Measurements from ENCODE around the gene TXNDC2.
A peak's percentile ranks its signal among the peaks of the same experiment; 100 is the strongest.
"Not testable (repeated sequence)": the region's sequence is repeated elsewhere in the genome, so short reads cannot be mapped to it uniquely, and the experiment has no call there.

The TXNDC2 gene

GRCh38 chr18:9886005-9886348 lies 204 bp downstream of the TXNDC2 start:
- DNase-seq, result no peak

DNA sequence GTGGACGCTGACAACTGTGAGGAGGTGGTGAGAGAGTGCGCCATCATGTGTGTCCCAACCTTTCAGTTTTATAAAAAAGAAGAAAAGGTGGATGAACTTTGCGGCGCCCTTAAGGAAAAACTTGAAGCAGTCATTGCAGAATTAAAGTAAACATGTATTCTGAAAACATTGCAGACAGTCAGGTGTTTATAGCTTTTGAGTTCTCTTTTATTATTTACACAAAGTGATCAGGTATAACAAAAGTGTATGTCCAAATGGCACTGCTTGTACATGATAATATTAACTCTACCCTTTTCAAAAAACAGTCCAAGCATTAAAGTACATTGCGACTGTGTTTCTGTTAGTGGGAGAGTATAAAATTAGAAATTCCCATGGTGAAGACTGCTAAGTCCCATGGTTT lies 2.2 kb downstream of the TXNDC2 start:
- DNase-seq, result no peak

- no peak for DNase-seq
Measured at GRCh38 chr18:9890196-9890595, 4.4 kb downstream of the TXNDC2 start.

DNA sequence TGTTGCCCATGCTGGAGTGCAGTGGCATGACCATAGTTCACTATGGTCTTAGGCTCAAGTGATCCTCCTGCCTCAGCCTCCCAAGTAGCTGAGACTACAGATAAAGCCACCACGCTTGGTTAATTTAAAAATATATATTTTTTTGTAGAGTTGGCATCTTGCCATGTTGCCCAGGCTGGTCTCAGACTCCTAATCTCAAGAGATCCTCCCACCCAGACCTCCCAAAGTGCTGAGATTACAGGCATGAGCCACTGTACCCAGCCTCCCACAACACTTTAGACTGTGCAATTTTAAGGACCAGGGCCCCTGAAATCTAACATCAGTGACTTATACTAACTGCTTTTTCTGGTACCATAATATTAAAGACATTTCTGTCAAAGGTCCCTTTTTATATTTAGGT lies 5.2 kb downstream of the TXNDC2 start:
- DNase-seq, result no peak

DNA sequence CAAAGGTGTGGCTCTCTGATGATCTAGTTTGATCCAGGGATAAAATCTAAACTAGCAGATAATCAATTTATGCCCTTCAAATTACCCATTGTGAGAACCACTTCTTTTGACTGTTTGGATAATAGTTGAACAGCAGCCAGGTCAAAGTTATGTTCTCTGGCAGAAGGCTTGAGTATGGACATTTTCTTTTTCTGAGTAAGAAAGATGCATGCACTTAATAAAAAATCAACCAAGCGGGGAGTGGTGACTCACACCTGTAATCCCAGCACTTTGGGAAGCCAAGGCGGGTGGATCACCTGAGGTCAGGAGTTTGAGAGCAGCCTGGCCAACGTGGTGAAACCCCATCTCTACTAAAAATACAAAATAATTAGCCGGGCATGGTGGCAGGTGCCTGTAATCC lies 5.7 kb downstream of the TXNDC2 start:
- DNase-seq, result not testable (repeated sequence)

DNA sequence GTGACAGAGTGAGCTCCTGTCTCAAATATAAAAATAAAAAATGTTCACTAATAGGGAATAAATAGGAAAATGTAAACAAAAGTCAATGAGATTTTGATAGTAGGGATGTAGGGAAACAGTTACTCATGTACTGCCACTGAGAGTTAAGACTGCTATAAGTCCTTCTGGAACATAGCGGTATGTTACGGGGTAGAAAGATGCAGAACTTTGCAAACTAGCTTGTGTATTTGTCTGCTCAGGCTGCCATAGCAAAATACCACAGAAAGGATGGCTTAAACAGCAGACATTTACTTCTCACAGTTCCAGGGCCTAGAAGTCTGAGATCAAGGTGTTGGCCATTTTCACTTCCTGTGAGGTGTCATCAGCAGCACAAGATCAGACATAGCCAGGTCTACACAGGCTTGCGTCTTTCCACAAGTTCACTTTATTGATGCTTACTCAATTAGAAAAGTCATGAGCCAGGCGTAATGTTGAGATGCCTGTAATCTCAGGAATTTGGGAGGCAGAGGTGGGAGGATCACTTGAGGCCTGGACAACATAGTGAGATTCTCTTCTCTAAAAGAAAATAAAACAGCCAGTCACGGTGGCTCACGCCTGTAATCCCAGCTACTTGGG lies 8.8 kb downstream of the TXNDC2 start:
- peak in 1 of 5 experiments; percentile 40 for DNase-seq

DNA sequence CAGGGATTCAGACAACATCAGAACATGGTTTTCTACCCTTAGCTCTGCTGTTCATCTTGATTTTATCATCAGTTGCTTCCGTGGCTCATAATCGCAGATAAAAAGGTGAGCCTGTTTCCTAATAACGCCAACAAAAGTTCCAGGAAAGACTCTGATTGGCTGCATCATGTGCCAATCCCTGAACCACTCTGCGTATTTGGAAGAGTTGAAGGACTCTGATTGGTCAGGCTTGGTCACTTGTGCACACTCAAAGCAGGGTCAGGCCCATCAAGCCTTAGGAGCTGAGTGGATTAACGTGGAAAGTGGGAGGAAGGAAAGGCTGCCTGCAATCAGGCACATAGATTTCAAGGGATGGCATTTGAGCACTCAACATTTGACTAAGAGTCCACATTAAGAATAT lies 11.4 kb downstream of the TXNDC2 start:
- DNase-seq, result no peak

GRCh38 chr18:9897787-9898291 lies 12.1 kb downstream of the TXNDC2 start:
- DNase-seq, result not testable (repeated sequence)

- DNase-seq, result peak in 1 of 5 experiments; percentile 30
Measured at GRCh38 chr18:9898792-9899549, 13.2 kb downstream of the TXNDC2 start.

GRCh38 chr18:9899550-9899930 lies 13.8 kb downstream of the TXNDC2 start:
- DNase-seq, result not testable (repeated sequence)

- no peak for DNase-seq
Measured at GRCh38 chr18:9900699-9901098, 14.9 kb downstream of the TXNDC2 start.

GRCh38 chr18:9901377-9901776 lies 15.6 kb downstream of the TXNDC2 start:
- no peak for DNase-seq

- DNase-seq, result not testable (repeated sequence)
Measured at GRCh38 chr18:9902264-9902663, 16.5 kb downstream of the TXNDC2 start.

DNA sequence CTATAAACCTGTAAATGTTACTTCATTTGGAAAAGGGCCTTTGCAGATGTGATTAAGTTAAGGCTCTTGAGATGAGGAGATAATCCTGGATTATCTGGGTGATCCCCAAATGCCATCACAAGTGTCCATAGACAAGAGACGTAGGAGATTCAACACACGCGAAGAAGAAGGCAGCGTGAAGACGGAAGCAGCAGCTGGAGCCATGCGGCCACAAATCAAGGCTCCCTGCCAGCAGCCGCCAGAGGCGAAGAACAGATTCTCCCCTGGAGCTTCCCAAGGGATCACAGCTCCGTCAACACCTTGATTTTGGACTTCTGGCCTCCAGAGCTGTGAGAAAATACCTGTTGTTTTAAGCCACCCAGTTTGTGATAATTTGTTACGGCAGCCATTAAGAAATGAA lies 17.1 kb downstream of the TXNDC2 start:
- no peak for DNase-seq

- DNase-seq, result no peak
Measured at GRCh38 chr18:9905401-9905922, 19.7 kb downstream of the TXNDC2 start.

DNA sequence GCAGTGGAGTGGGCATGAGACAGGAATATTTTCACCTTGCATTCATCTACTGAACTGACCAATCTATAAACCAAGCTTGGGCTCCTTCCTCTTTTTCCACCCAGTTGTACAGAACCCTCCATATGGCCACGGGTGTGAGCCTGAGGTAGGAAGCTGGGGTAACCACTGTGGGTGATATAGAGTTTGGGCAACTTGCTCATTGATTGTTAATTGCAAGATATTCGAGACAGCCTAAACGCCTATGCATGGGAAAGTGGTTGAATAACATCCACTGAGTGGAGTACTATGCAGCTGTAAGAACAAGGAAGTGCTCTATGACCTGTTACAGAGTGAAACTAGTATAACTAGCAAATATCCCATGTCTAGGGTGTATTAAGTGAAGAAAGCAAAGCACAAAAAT lies 20.7 kb downstream of the TXNDC2 start:
- no peak for DNase-seq

DNA sequence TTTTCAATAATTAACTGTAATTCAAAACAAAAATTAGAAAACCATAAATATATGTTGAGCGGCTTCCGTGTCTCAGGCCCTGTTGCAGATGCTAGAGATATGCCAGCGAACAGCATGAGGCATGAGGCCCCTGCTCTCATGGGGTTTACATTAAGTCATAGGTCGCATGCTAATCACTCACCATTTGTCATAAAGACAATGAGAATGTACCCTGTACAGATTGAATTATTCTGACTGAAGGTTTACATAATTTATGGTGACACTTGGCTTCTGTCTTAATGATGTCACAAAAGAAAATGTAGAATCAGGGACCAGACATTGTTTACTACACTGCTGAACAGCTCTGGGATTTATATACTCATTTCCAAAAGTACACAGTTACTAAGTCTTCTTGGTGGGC lies 22.1 kb downstream of the TXNDC2 start:
- DNase-seq, result no peak

GRCh38 chr18:9910071-9910470 lies 24.3 kb downstream of the TXNDC2 start:
- DNase-seq, result no peak

DNA sequence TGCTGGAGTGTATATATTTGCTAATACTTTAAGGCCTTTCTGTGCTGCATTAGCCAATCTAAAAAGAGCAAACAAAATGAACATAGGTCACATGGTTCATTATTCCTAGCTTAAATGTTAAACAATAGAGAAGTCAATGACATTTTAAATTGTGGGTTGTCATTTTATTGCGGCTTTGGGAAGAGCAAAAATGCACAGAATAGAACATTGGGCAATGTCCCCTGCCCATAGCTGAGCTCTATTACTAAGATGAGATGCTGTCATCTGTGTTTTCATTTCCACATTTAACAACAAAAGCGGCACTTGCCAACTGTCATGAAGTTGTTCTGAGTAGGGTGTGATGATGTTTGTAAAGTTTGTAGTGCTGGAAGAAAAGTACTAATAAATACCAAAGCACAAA lies 24.9 kb downstream of the TXNDC2 start:
- no peak for DNase-seq

DNA sequence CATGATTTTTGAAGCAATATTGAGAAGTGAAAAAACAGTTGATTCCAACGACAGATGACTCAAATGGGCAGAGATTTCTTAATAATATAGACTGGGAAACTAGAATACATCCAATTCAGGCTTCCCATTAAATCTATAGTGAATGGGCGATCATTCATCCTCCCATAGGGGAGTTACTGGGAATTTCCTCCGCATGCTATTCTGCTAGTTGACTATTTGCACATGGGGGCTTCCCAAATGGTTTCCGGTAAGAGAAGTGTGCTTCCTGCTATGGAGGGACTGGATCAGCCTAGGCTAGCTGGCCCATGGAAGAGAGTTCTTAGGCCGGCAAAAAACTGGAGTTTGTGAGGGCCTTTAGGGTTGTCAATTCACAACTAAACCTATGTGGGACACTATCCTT lies 25.5 kb downstream of the TXNDC2 start:
- DNase-seq, result no peak

DNA sequence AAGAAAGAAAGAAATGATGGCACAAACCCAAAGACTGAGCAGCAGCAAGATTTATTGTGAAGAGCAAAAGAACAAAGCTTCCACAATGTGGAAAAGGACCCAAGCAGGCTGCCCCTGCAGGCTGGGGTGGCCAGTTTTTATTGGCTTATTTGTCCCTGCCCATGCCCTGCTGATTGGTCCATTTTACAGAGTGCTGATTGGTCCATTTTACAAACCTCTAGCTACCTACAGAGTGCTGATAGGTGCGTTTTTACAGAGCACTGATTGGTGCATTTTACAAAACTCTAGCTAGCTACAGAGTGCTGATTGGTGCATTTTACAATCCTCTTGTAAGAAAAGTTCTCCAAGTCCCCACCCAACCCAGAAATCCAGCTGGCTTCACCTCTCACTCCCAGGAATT lies 26.5 kb downstream of the TXNDC2 start:
- DNase-seq, result peak in 1 of 5 experiments; percentile 20

- DNase-seq, result no peak
Measured at GRCh38 chr18:9913151-9913525, 27.4 kb downstream of the TXNDC2 start.

DNA sequence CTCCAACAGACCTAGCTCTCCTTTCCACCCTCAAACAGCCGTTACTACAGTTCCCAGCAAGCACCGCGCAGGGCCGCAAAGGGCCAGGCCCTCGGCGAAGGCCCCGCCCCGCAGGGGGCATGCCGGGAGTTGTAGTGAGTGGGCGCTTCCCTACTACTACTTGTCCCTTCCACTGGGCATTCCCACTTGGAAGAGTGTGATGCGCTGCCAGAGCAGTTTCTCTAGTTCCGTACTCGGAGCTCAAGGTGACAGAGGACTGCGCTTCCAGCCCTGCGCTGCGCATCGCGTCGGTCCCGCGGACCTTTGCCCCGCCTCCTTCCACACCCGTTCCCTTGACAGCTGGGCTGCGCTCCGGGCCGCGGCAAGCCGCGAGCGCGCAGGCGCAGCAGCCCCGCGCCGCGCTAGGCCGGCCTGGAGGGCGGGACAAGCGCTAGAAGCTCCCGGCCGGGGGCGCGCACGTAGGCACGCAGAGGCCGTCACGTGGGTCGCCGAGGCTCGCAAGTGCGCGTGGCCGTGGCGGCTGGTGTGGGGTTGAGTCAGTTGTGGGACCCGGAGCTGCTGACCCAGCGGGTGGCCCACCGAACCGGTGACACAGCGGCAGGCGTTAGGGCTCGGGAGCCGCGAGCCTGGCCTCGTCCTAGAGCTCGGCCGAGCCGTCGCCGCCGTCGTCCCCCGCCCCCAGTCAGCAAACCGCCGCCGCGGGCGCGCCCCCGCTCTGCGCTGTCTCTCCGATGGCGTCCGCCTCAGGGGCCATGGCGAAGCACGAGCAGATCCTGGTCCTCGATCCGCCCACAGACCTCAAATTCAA lies 28.0 kb downstream of the TXNDC2 start, which contains the start of gene VAPA:
Gene VAPA, plus strand, starts transcription at position 491 of the 808 bp plus-strand sequence. Its CDS starts 241 bp downstream, at position 732.
- peak; percentile 81 to 98 (median 88) for DNase-seq

GRCh38 chr18:9914334-9914583 lies 28.5 kb downstream of the TXNDC2 start:
- no peak for DNase-seq

All from T-helper 2 cell (primary cell).